8988T (cell line): ENCODE measurements around the gene COMMD6.
A peak's percentile ranks its signal among the peaks of the same experiment; 100 is the strongest.

Experiments
- DNase-seq: peaks from one replicate; pipeline ENCODE4 v3.0.0; 2011

COMMD6 gene

DNA sequence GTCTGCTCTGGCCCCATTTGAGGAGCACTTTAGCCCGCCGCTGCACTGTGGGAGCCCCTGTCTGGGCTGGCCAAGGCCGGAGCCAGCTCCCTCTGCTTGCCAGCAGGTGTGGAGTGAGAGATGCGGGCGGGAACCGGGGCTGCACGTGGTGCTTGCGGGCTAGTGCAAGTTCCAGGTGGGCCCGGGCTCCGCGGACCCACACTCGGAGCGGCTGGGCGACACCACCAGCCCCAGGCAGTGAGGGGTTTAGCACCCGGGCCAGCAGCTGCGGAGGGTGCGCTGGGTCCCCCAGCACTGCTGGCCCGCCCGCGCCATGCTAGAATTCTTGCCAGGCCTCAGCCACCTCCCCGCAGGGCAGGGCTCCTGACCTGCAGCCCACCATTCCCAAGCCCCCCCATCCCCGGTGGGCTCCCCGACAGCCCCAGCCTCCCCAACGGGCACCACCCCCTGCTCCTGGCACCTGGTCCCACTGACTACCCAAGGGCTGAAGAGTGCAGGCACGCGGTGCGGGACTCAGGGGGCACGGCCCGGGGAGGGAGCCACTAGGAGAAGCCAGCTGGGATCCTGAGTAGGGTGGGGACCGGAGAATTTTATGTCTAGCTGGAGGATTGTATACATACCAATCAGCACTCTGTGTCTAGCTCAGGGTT lies 19.1 kb downstream of the COMMD6 start:
- no peak for DNase-seq

GRCh38 chr13:75514080-75514995 lies 23.3 kb downstream of the COMMD6 start:
- DNase-seq = no peak

DNA sequence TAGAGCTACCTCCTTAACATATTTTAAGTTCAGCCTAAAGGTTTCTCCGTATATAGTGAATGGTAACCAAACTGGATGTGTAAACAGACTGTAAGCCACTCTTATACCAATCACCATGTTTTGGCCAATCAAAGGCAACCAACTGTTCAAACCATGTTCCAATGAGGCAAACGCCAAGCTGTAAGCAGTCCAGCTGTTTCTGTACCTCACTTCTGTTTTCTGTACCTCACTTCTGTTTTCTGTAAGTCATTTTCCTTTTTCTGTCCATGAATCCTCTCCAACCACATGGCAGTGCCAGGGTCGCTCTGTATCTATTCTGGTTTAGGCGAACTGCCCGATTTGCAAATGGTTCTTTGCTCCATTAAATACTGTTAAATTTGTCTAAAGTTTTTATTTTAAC lies 24.4 kb downstream of the COMMD6 start:
- no peak for DNase-seq

- DNase-seq = no peak
Observed at GRCh38 chr13:75512253-75512652, 25.4 kb downstream of the COMMD6 start.

DNA sequence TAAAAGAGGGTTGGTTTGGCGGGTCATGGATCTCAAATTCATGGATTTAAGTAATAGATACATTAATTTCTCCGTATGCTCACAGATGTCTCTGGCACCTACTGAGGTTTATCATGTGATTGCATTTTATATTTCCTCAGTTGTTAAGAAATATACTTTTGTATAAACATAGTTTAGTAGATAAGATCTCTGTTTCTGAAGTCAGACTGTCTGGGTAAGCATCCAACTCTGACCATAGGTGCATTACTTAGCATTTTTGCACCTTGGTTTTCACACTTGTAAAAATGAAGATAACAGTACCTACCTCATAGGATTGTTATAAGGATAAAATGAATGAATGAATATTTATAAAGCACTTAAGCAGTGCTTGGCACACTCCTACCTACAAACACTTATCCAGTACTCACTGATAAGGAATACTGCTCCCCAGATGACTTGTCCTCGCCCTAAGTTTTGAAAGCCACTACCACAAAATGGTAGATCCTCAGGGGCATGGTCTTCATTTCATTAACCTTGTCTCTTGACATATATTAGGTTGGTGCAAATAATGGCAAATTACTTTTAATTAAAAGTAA lies 26.5 kb downstream of the COMMD6 start:
- DNase-seq = no peak

GRCh38 chr13:75508002-75508548 lies 29.6 kb downstream of the COMMD6 start:
- no peak for DNase-seq

DNA sequence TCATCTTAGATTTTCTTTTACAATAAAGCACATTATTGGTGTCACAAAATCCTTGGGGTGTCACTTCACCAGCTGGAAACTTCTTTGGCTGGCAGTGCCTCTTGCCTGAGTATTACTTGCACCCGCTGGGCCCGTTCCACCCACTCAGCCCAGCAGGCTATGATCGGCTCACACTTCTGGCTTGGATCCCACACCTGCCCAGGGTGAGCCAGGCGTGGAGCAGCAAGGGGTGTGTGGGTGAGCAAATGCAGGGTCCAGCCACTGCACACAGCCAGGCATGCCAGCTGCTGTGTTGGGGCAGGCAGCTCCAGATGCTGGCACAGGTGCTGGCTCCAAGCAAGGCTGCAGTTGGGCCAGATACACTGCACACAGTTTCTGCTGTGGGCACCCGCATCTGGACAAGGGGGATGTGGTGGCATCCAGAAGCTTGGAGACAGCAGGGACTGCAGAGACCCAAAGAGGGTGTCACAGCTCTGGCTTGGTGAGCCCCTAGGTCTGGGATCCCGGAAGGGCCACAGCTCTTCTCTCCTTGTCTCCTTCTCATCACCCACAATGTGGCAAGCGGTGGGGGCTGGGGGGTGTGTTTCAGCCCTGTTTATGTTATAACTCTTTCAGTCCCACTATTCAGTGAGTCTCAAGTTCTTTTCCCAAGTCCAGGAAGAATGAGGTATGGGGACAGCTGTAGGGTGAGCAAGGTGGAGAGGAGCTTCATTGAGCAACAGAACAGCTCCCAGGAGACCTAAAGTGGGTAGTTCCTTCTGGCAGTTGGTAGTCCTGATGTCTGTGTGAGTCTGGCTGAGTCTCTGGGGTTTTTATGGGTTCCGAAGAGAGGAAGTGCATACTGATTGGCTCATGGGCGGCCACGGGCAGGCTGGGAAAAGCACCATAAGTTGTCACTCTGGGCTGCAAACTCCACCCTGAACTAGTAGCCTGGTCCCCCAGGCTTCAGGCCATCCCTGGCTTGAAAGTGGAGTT lies 30.3 kb downstream of the COMMD6 start:
- no peak for DNase-seq

GRCh38 chr13:75506018-75506417 lies 31.6 kb downstream of the COMMD6 start:
- DNase-seq = no peak

- no peak for DNase-seq
Observed at GRCh38 chr13:75505327-75505726, 32.3 kb downstream of the COMMD6 start.

DNA sequence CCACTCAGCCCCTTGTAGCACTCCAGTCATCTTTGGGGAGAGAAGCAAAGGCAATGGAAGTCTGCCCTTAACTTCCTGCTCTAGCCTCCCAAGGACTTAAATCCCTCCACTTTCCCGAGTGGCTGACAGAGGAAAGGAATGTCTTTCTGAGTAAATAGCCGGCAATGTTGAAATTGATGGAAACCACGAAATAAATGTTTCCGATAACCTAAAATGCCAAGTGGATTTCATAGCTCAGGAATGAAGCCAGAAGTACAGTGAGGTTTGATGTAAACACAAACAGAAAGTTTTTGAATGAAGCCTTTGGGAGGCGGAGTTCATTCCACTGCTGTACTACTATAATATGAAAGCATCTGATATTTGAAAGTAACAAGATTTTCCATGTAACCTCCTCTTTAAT lies 41.7 kb downstream of the COMMD6 start:
- DNase-seq = no peak

DNA sequence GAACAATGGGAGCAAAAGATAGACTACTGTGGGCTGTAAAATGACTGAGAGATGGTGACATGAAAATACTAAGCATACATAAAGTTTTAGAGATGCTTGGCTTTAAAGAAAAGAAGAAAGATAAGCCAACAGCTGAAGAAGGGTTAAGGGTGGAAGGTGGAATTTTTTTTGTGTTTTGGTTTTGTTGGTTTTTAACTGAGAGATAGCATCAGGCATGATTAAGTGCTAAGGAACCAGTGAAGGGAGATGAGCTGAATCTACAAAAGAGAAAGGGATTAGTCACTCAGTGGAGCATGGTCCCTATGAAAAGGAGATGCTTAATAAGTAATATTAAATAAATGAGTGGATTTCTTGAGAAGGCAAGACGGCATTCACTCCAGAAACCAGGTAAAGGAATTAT lies 43.1 kb downstream of the COMMD6 start:
- DNase-seq = no peak

DNA sequence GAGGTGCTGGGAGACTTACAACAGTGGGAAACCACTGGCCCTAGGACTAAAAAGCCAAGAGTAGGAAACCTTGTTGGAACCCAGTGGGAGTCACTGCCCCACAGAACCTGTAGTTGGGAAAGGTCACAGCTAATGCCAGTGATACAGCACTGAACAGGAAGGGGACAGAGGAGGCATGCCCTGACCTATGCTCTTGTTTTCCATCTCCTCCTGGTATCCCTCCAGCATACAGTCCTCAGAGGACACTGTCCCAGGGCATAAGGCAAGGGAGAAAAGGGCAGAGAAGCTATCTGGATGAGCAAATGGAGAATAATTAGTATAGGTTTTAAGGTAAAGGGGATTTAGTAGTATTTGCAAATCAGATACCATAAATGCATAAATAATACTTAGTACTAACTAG lies 44.5 kb downstream of the COMMD6 start:
- no peak for DNase-seq

DNA sequence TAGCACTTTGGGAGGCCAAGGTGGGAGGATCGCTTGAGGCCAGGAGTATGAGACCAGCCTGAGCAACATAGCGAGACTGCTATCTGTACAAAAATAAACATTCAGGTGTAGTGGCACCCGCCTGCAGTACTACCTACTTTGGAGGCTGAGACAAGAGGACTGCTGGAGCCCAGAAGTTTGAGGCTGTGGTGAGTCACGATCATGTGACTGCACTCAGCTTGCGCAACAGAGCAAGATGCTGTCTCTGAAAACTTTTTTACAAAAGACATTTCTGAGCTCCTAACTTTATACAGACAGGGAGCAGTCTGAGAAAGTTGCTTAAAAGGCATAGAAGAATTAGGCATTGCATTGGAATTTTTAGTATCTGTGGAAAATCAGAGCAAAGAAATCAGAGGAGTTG lies 45.3 kb downstream of the COMMD6 start:
- no peak for DNase-seq

DNA sequence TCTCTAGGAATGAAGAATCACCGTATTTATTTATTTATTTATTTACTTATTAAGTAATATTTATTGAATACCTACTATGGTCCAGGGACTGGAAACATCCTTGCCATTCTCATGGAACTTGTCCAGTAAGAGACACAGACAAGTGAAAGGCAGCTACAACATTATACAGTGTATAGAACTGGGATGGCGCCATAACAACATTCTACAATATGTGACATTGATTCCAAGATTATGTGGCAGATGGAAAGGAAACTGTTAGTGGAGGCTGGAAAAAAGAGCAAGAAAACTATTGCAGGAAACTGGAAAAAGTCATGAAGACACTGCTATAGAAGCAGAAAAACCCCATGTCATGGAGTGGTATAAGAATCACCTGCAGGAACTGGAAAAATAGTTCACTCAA lies 46.3 kb downstream of the COMMD6 start:
- no peak for DNase-seq

- DNase-seq = no peak
Observed at GRCh38 chr13:75489502-75490263, 48.0 kb downstream of the COMMD6 start.

DNA sequence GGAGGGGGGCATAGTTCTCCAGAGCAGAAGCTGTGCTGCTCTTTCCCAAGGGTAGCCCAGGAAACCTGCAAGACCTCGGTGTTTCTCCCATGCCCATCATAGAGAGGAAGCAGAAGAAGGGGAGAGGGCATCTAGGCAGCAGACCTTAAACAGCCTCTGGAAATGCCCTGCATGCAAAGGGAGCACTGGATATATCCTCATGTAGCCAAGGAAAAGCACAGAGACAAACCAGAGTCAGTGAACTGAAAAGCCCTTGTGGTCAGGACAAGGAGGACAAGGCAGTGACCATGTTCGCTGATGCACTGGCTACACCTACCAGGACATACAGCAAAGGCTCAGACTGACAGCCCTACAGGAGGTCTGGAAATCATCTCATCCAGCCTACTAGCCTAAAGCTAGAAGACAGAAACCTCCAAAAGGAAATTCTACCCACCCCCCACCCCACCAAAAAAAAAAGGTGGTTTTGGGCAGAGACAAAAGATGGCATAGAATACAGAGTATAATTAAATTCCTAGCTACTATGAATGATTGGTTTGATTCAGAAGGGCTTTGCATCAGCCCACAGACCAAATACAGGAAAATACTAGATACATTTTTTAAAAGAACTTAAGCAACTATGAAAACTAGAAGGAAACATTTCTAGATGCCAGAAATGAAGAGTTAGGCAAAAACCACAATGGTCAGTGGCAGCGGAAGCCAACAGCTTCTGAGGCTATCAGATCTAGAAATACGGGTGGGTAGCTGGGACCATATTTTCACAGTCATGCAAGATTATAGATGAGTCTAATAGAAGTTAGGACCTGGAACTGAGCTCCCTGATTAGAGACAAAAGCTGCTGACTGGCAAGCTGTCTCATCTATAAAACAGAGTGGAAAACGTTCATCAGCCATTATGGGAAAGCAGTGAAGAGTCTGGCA lies 51.2 kb downstream of the COMMD6 start:
- DNase-seq = no peak

DNA sequence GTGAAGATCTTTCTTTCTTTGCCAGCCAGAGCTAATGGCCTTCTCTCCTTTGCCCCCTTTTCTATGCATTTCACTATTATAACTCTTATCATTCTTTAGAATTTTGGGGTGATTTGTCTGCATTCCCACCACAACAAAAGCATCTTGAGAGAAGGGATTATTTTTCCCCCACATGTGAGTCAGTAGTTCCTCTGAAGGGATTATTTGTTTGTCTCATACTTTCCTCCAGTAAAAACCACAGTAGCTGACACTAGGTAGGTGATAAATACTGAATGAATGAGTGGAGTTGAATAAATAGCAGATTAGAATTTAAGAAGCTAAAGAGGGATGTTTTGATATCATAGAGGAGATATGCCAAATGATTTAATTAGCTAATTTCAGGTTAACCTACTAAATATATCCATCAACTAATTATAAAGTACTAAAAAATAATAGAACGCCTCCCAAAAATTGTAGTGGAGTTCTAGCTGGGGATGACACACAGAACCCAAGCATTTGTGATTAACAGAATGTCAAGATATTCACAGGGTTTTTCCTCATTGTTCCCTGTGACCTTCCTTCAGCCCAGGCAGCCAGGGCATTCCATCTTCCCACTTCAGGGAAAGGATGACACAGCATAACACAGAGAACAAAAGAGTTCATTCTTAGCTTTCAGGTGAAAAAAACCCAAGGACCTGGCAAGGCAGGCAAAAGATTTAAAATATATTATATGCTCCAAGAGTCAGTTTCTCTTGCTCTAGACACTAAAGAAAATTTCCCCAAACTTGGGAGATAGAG lies 52.2 kb downstream of the COMMD6 start:
- DNase-seq = no peak

DNA sequence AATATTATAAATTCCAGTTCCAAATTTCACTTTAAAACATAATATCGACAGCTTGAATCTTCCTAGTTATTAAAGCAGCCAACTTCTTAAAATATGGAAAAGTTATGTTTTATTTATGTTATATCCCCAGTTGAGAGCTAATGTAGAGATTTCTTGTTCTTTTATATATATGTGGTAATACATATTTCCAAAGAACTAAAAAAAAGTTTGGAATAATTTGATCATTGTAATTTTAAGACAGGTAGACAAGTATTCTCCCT lies 54.9 kb downstream of the COMMD6 start:
- DNase-seq = no peak

DNA sequence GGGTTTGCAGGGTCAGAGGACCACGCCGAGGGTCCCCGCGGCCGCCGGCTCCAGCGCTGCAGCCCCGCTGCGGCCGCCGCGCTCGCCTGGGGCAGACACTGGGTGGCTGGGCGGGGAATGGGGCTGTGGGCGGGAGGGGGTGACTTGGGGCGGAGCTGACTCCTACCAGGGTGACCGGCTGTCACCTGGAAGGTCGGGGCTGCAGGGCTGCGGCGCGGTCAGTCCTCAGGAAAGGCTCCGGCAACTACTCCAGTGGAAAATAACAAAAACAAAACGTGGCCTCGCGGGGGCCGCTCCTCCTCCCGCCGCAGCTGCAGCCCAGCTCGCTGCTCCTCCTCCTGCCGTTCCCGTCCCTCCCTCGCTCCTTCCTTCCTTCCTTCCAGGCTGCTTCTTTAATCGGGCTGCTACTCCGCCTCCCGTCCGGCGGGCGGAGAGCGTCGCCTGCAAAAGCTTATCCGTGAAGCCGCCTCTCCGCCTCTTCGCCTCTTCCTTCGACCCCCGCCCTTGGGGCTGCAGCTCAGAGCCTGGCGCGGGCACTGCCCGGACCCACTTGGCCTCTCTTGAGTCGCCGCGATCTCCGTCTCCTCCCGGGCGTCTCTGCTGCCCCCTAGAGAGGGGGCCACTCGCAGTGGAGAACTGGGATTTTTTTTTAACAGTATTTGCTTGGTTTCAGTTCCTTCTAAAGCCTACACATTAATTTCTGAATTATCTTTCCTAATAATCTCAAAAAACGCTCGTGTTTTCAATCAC lies 55.4 kb downstream of the COMMD6 start, which contains the start of gene TBC1D4:
Gene TBC1D4 (minus strand): TSS at position 100 of the 750 bp plus-strand sequence. CDS start 402 bp downstream, outside the sequence.
- DNase-seq = peak; percentile 49
